Fibroblast of lung (primary cell): Measurements from ENCODE around the gene CDK11B. TPM values are rescaled to one million over a fixed set of nuclear protein-coding genes. Genes with fewer than 3 reads are reported as not detected.

ENCODE experiments used
- DNase-seq, 2 donors: peaks; one replicate each; pipeline versions ENCODE4 v3.0.0 to v3.0.0-alpha.2; 2010; ENCODE audit warnings: low read depth in 2 of 2
- H2AFZ ChIP-seq: 2 replicates; pipeline ENCODE4 v1.5.1; 2012; ENCODE audit warnings: low read length, control low read depth, inconsistent platforms
- H3K27ac ChIP-seq: 2 replicates; pipeline ENCODE4 v1.5.1; 2011; ENCODE audit warnings: low read length, control low read depth; ENCODE audit not compliant: insufficient read depth
- H3K27me3 ChIP-seq: 2 replicates; pipeline ENCODE4 v1.5.1; 2011; ENCODE audit warnings: mild to moderate bottlenecking, low read length; ENCODE audit not compliant: control insufficient read depth, insufficient read depth
- H3K36me3 ChIP-seq: 2 replicates; pipeline ENCODE4 v1.5.1; 2011; ENCODE audit warnings: low read length; ENCODE audit not compliant: control insufficient read depth, insufficient read depth
- H3K4me1 ChIP-seq: 2 replicates; pipeline ENCODE4 v1.5.1; 2011; ENCODE audit warnings: low read length; ENCODE audit not compliant: control insufficient read depth, insufficient read depth; ENCODE audit errors: extremely low read depth
- H3K4me2 ChIP-seq: 2 replicates; pipeline ENCODE4 v1.5.1; 2011; ENCODE audit warnings: low read length, control low read depth; ENCODE audit not compliant: insufficient read depth; ENCODE audit errors: extremely low read depth
- H3K4me3 ChIP-seq, 4 experiments: fragments of 200-600 bp in 1 of 4; sonication (generic) in 1 of 4; replicated peaks in 1 of 4; 2 replicates each; pipeline ENCODE4 v1.5.1; 2011 to 2016; ENCODE audit warnings: low read length in 4 of 4, low read depth in 3 of 4, mild to moderate bottlenecking in 3 of 4, control low read depth in 2 of 4, inconsistent platforms in 1 of 4, mixed read lengths in 1 of 4; ENCODE audit not compliant: insufficient read depth in 1 of 4; ENCODE audit errors: control extremely low read depth in 1 of 4
- H3K79me2 ChIP-seq: 2 replicates; pipeline ENCODE4 v1.5.1; 2012; ENCODE audit warnings: mild to moderate bottlenecking, low read length, inconsistent platforms; ENCODE audit not compliant: control insufficient read depth, insufficient read depth
- H3K9ac ChIP-seq: 2 replicates; pipeline ENCODE4 v1.5.1; 2011; ENCODE audit warnings: mild to moderate bottlenecking, low read length, control low read depth; ENCODE audit not compliant: insufficient read depth
- H3K9me3 ChIP-seq: 2 replicates; pipeline ENCODE4 v1.5.1; 2012; ENCODE audit warnings: low read depth, low read length; ENCODE audit not compliant: control insufficient read depth, insufficient read depth
- H4K20me1 ChIP-seq: 2 replicates; pipeline ENCODE4 v1.5.1; 2011; ENCODE audit warnings: low read length; ENCODE audit not compliant: control insufficient read depth, insufficient read depth; ENCODE audit errors: extremely low read depth
- CTCF ChIP-seq, 2 donors: IDR thresholded peaks in 1 of 2; conservative IDR thresholded peaks in 1 of 2; 1 replicate in 1 of 2; 2 replicates in 1 of 2; pipeline ENCODE4 v1.5.1; 2011 to 2012; ENCODE audit warnings: low read length in 2 of 2, control low read depth in 1 of 2, inconsistent platforms in 1 of 2, low read depth in 1 of 2, mild to moderate bottlenecking in 1 of 2
- EZH2 ChIP-seq: IDR thresholded peaks from 2 replicates; pipeline ENCODE4 v1.5.1; 2012; ENCODE audit warnings: low read length, control low read depth, mild to moderate bottlenecking; ENCODE audit errors: missing control alignments
- polyA plus RNA-seq, 2 donors: library from polyadenylated mRNA; depleted of rRNA in 1 of 2; stranded (reverse) in 1 of 2; unstranded in 1 of 2; fragments of >200 nt; gene quantifications; 2 replicates each; pipeline ENCODE4 v1.2.1, GENCODE V29; 2011 to 2012; ENCODE audit warnings: missing spikeins in 1 of 2
- total RNA-seq: library from RNA; depleted of rRNA; stranded (reverse); fragments of >200 nt; gene quantifications from 2 replicates; pipeline ENCODE4 v1.2.1, GENCODE V29; 2014

The CDK11B gene
- total and polyA plus RNA-seq, 2 donors (not counting 1 experiment from before 2014, with no cell fraction given), result 2.5 to 9.7 TPM

DNA sequence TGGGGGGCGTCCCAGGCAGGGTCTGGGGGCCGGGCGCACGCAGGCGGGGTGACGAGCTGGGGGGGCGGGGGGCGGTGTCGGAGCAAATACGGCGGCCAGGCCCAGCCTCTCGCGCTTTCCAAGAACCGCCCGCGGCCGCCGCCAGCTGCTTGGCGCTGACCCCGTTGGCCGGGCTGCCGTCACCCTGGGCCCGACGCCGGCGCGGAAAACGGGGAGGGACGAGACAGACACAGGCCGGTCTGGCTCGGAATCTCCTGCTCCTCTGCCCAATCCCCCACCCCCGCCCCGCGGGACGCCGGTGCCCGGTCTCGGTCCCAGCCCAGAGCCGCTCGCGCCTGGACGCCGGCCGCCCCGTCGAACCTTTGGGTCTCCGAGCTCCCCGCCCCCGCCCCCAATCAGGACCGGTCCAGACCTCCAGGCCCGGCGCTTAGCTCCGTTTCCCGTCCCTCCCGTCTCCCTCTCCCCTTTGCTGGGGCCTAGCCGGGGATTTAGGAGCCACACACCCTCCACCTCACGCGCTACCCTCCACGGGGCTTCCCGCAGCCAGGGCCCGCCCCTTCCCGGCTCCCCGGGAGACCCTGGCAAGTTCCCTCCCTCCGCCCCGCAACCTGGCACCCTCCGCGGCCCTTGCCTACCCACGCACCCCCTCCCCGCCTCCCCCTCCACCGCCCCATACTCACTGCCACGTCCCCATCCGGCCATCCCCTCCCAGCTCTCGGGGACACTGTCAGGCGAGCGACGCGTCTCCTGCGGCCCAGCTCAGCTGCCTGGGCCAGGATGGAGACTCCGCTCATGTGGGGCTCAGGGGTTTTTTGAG, 27.6 kb downstream of the CDK11B start:
- H4K20me1 ChIP-seq, result no peaks in the 10 kb centered on the region

DNA sequence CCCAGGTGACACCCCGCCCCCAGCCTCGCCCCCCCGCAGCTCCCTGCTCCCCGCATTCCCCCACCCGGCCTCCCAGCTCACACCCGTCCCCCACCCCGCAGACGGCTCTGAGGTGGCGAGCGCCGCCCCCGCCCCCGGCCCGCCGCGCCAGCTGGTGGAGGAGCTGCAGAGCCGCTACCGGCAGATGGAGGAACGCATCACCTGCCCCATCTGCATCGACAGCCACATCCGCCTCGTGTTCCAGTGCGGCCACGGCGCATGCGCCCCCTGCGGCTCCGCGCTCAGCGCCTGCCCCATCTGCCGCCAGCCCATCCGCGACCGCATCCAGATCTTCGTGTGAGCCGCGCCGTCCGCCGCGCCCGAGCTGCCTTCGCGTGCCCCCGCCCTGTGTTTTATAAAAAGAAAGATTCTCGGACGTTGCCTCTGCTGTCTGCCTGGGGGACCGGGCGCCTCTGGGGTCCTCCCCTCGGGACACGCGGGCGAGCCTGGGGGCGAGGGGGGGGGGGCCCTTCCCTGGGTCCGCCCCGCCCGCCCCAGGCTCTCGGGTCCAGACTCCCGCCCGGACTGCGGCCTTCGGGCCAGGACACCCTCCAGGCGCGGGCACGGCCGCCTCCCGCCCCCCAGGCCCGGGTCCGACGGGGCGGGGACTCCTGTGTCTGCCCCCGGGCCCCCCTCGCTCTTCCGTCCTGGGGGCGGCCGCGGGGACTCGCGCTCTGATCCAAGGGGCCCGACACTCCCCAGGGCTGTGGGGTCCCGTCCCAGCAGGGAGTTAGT, 28.4 kb downstream of the CDK11B start:
- H3K9me3 ChIP-seq, result no peaks in the 10 kb centered on the region
- no peak overlapping the region for H2AFZ ChIP-seq
- H3K36me3 ChIP-seq, result peaks cover 6% of the 10 kb centered on the region
- no peak overlapping the region for H3K9ac ChIP-seq
- no peak overlapping the region for H3K4me2 ChIP-seq
- DNase-seq, result peak; percentile 61 to 81
- no peak overlapping the region for H3K27ac ChIP-seq
- H3K4me3 ChIP-seq, result no peak overlapping the region
- H4K20me1 ChIP-seq, result no peaks in the 10 kb centered on the region
- H3K27me3 ChIP-seq, result peaks cover 6% of the 10 kb centered on the region
- no peaks in the 10 kb centered on the region for H3K4me1 ChIP-seq
- TF ChIP-seq CTCF (conservative IDR thresholded peaks at IDR 0.05 in 1 of 2, IDR thresholded peaks at IDR 0.05 in 1 of 2; ENCODE audit: low read depth in 1 of 2, low read length in 2 of 2) (no peak), EZH2 (peak; percentile 24)
- H3K79me2 ChIP-seq, result no peaks in the 10 kb centered on the region

More for the DNA sequence above, 27.6 kb downstream of the CDK11B start:
- no peaks in the 10 kb centered on the region for H3K4me1 ChIP-seq
- TF ChIP-seq EZH2 (no peak), CTCF (conservative IDR thresholded peaks at IDR 0.05 in 1 of 2, IDR thresholded peaks at IDR 0.05 in 1 of 2; ENCODE audit: low read depth in 1 of 2, low read length in 2 of 2) (no peak)
- no peak overlapping the region for H2AFZ ChIP-seq
- no peak overlapping the region for H3K9ac ChIP-seq
- H3K9me3 ChIP-seq, result no peaks in the 10 kb centered on the region
- H3K27me3 ChIP-seq, result peaks cover 6% of the 10 kb centered on the region
- H3K79me2 ChIP-seq, result no peaks in the 10 kb centered on the region
- H3K27ac ChIP-seq, result no peak overlapping the region
- no peak overlapping the region for H3K4me2 ChIP-seq
- H3K36me3 ChIP-seq, result peaks cover 6% of the 10 kb centered on the region
- DNase-seq, result peak; percentile 36 to 71
- H3K4me3 ChIP-seq, result peak overlapping the region in 2 of 4 experiments; percentile 1 to 38

DNA sequence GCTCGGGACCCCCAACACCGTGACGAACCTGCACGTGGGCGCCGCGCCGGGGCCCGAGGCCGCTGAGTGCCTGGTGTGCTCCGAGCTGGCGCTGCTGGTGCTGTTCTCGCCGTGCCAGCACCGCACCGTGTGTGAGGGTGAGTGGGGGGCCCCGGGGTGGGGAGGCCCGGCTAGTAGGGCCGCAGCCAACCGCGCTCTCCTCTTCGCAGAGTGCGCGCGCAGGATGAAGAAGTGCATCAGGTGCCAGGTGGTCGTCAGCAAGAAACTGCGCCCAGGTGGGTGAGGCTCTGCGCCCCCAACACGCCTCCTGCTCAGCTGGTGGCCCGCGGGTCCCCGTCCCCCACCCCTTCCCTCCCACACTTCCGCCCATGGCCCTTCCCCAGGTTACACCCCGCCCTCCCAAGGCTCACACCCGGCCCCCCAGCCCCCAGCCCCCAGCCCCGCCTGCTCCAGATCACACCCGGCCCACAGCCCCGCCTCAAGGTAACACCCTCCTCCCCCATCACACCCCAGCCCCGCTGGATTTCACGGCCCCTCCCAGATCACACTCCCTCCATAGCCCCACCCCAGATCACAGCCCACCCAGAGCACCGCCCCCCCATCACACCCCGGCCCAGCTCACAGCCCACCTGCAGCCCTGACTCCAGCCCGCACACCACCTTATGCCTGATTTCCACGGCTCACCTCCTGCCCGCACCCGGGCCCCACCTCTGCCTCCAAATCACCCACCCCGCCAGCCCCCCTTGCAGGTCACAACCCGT, 29.2 kb downstream of the CDK11B start:
- Histone ChIP-seq H3K9ac (no peak overlapping the region), H2AFZ (no peak overlapping the region), H3K9me3 (no peaks in the 10 kb centered on the region), H3K4me1 (no peaks in the 10 kb centered on the region), H3K4me3 (no peak overlapping the region), H3K36me3 (peaks cover 6% of the 10 kb centered on the region), H3K27me3 (peaks cover 6% of the 10 kb centered on the region), H3K4me2 (no peak overlapping the region), H3K27ac (no peak overlapping the region), H3K79me2 (no peaks in the 10 kb centered on the region), H4K20me1 (no peaks in the 10 kb centered on the region)
- TF ChIP-seq CTCF (conservative IDR thresholded peaks at IDR 0.05 in 1 of 2, IDR thresholded peaks at IDR 0.05 in 1 of 2; ENCODE audit: low read depth in 1 of 2, low read length in 2 of 2), result no peak
- TF ChIP-seq EZH2, result no peak
- DNase-seq, result no peak
